K562 (cell line): ENCODE results near the gene HTR1A. TPM values are rescaled to one million over a fixed set of nuclear protein-coding genes. Genes with fewer than 3 reads are reported as not detected.

Source experiments
- ATAC-seq: fragments of 200-7000 bp; cut with Tn5 transposase; 3 replicates; pipeline ENCODE4 v1.9.1; 2020; ENCODE audit warnings: moderate library complexity
- BruUV-seq: library from RNA; stranded (reverse); fragments of 400-500 nt; replicated peaks from 2 replicates; lab custom pipeline; 2021; lab: Mats Ljungman, UMichigan
- CTCF ChIA-PET: fragments of 300-600 bp; formaldehyde crosslinking; extraction: SDS; loops from one replicate; lab custom pipeline; 2021; ENCODE audit warnings: low intra/inter-chr PET ratio; lab: Yijun Ruan, JAX
- POLR2A ChIA-PET: fragments of 300-600, 350-650 bp; sonication (Branson Sonifier 250); formaldehyde crosslinking; extraction: SDS; loops from one replicate; lab custom pipeline; 2021; ENCODE audit warnings: antibody characterized with exemption, inconsistent platforms; lab: Yijun Ruan, JAX
- DNase-seq, 4 experiments: peaks; one replicate each; pipeline versions ENCODE4 v3.0.0 to v3.0.0-alpha.2; 2011 to 2018; ENCODE audit warnings: low spot score in 3 of 4, mixed read lengths in 3 of 4; ENCODE audit errors: extremely low read depth in 1 of 4
- FAIRE-seq: peaks from 2 replicates; lab custom pipeline; 2011; peaks lifted over from hg19 to GRCh38; lab: Jason Lieb, UNC
- H2AFZ ChIP-seq: 2 replicates; pipeline ENCODE4 v1.6.0; 2011; ENCODE audit warnings: low read depth, low read length, control low read depth, inconsistent platforms
- H3K27ac ChIP-seq: fragments of 200-600 bp; 3 replicates; pipeline ENCODE4 v1.8.0; 2011; ENCODE audit warnings: low read depth, mild to moderate bottlenecking, control low read depth, inconsistent platforms, low read length, moderate library complexity, mixed read lengths; ENCODE audit errors: extremely low read depth
- H3K27me3 ChIP-seq, 2 experiments: fragments of 300-600 bp in 1 of 2; 2 replicates in 1 of 2; 3 replicates in 1 of 2; pipeline versions ENCODE4 v1.6.0 to v1.8.0; 2011; ENCODE audit warnings: inconsistent platforms in 2 of 2, low read length in 2 of 2, mild to moderate bottlenecking in 1 of 2, mixed read lengths in 1 of 2, moderate library complexity in 1 of 2; ENCODE audit not compliant: control insufficient read depth in 2 of 2, insufficient read depth in 2 of 2
- H3K36me3 ChIP-seq: fragments of 300-600 bp; 3 replicates; pipeline ENCODE4 v1.8.0; 2011; ENCODE audit warnings: mild to moderate bottlenecking, low read length, inconsistent platforms; ENCODE audit not compliant: control insufficient read depth, insufficient read depth
- H3K4me1 ChIP-seq, 2 experiments: fragments of 200-600 bp in 1 of 2; replicated peaks in 1 of 2; 2 replicates in 1 of 2; 3 replicates in 1 of 2; pipeline versions ENCODE4 v1.5.1 to v1.8.0; 2011; ENCODE audit warnings: inconsistent platforms in 2 of 2, low read length in 2 of 2, mild to moderate bottlenecking in 1 of 2, mixed read lengths in 1 of 2, moderate library complexity in 1 of 2; ENCODE audit not compliant: control insufficient read depth in 2 of 2, insufficient read depth in 2 of 2
- H3K4me2 ChIP-seq: 2 replicates; pipeline ENCODE4 v1.6.1; 2011; ENCODE audit warnings: low read length, control low read depth, inconsistent platforms, mixed read lengths; ENCODE audit not compliant: insufficient read depth
- H3K4me3 ChIP-seq: fragments of 200-600 bp; sonication (generic), shearing (Covaris generic); 2 replicates; pipeline ENCODE4 v1.5.1; 2016; ENCODE audit warnings: control low read depth, inconsistent platforms
- H3K79me2 ChIP-seq: fragments of 200-600 bp; 3 replicates; pipeline ENCODE4 v1.8.0; 2011; ENCODE audit warnings: low read length, inconsistent platforms; ENCODE audit not compliant: control insufficient read depth, insufficient read depth
- H3K9ac ChIP-seq, 2 experiments: 2 replicates each; pipeline versions ENCODE4 v1.6.0 to v1.6.1; 2011; ENCODE audit warnings: low read depth in 2 of 2, low read length in 2 of 2, control low read depth in 1 of 2, inconsistent platforms in 1 of 2, mild to moderate bottlenecking in 1 of 2, mixed read lengths in 1 of 2; ENCODE audit not compliant: insufficient read depth in 1 of 2
- H3K9me1 ChIP-seq: one replicate; pipeline ENCODE4 v1.6.0; 2011; ENCODE audit warnings: inconsistent platforms, mild to moderate bottlenecking, low read length, moderate library complexity; ENCODE audit not compliant: control insufficient read depth, insufficient read depth
- H3K9me3 ChIP-seq: replicated peaks from 2 replicates; pipeline ENCODE4 v1.5.1; 2011; ENCODE audit warnings: low read depth, low read length, inconsistent platforms; ENCODE audit not compliant: control insufficient read depth, insufficient read depth
- H4K20me1 ChIP-seq: replicated peaks from 2 replicates; pipeline ENCODE4 v1.6.1; 2011; ENCODE audit warnings: low read length, inconsistent platforms, mixed read lengths; ENCODE audit not compliant: control insufficient read depth, insufficient read depth
- ARID1B ChIP-seq: fragments of 450-650 bp; IDR thresholded peaks from 2 replicates; pipeline ENCODE4 v1.6.1; 2016; ENCODE audit warnings: antibody characterized with exemption, mild to moderate bottlenecking, inconsistent platforms
- BCL6 ChIP-seq: fragments of 250-450 bp; sonication (Bioruptor Pico); IDR thresholded peaks from 2 replicates; pipeline ENCODE4 v1.4.0; 2020
- DEAF1 ChIP-seq: fragments of 450-650 bp; formaldehyde crosslinking; IDR thresholded peaks from 2 replicates; pipeline ENCODE4 v1.4.0; 2020; ENCODE audit warnings: mild to moderate bottlenecking, moderate library complexity
- EP300 ChIP-seq: IDR thresholded peaks from 2 replicates; pipeline ENCODE4 v1.6.1; 2012; ENCODE audit warnings: low read length, improper control_type of control experiment
- JUND ChIP-seq, 2 experiments: IDR thresholded peaks; 2 replicates in 1 of 2; 3 replicates in 1 of 2; pipeline ENCODE4 v1.6.1; 2011; ENCODE audit warnings: borderline replicate concordance in 2 of 2, low read depth in 2 of 2, low read length in 2 of 2, improper control_type of control experiment in 1 of 2, missing biosample characterization in 1 of 2, missing genetic modification characterization in 1 of 2, missing genetic modification reagents in 1 of 2
- KLF1 ChIP-seq: fragments of 450-650 bp; IDR thresholded peaks from 2 replicates; pipeline ENCODE4 v1.6.1; 2016; ENCODE audit warnings: missing genetic modification characterization, missing compliant biosample characterization
- MXI1 ChIP-seq: IDR thresholded peaks from 2 replicates; pipeline ENCODE4 v1.6.1; 2011; ENCODE audit warnings: low read depth, mild to moderate bottlenecking, improper control_type of control experiment, low read length
- PKNOX1 ChIP-seq: fragments of 450-650 bp; IDR thresholded peaks from 2 replicates; pipeline ENCODE4 v1.6.1; 2016
- POLR2AphosphoS5 ChIP-seq: IDR thresholded peaks from 2 replicates; pipeline ENCODE4 v1.6.1; 2011; ENCODE audit warnings: mild to moderate bottlenecking, low read depth, low read length, moderate library complexity; ENCODE audit not compliant: control insufficient read depth, insufficient read depth
- SREBF2 ChIP-seq: sonication (generic); formaldehyde crosslinking; IDR thresholded peaks from 2 replicates; pipeline ENCODE4 v1.4.0; 2020; ENCODE audit warnings: mild to moderate bottlenecking, missing genetic modification reagents
- THAP7 ChIP-seq: fragments of 250-450 bp; sonication (Bioruptor Pico); IDR thresholded peaks from 2 replicates; pipeline ENCODE4 v1.5.0; 2021
- U2AF1 ChIP-seq: fragments of 200-400 bp; formaldehyde crosslinking; optimal IDR thresholded peaks from 2 replicates; pipeline ENCODE3; 2017; ENCODE audit warnings: mild to moderate bottlenecking, low read depth, low read length, moderate library complexity
- in situ Hi-C: fragments of 300-500 bp; cut with MboI; formaldehyde crosslinking; loops from 4 replicates; pipeline ENCODE4 v1.15.0; 2018; ENCODE audit warnings: inconsistent platforms, mixed read lengths
- intact Hi-C: fragments of 100-400 bp; cut with micrococcal nuclease; formaldehyde crosslinking; loops from 2 replicates; pipeline ENCODE4 v1.14.2; 2022
- polyA plus RNA-seq, 8 experiments: library from polyadenylated mRNA; depleted of rRNA in 4 of 8; stranded (reverse) in 5 of 8; unstranded in 3 of 8; fragments of >200 nt; fragmentation: Nextera tagmentation in 2 of 8; fragmentation: Illumina TruSeq in 1 of 8; extraction: Ambion mirVana in 2 of 8; extraction: Trizol in 1 of 8; gene quantifications; 2 replicates each; pipeline versions ENCODE4 v1.2.1 to v1.2.3, GENCODE V29; 2011 to 2014; ENCODE audit warnings: inconsistent platforms in 1 of 8, missing spikeins in 1 of 8
- total RNA-seq, 7 experiments: library from RNA; depleted of rRNA in 6 of 7; stranded (reverse); fragments of >200 nt in 6 of 7; fragmentation: Illumina TruSeq in 2 of 7; extraction: Trizol in 2 of 7; gene quantifications; 2 replicates each; pipeline versions ENCODE4 v1.2.1 to v1.2.3, GENCODE V29; 2011 to 2021; ENCODE audit warnings: low replicate concordance in 1 of 7

Gene HTR1A
- total and polyA plus RNA-seq, 9 of the 15 experiments (the other 6 are each of a cell fraction or from before 2014, with no cell fraction given) = not detected

- H3K27me3 ChIP-seq = no peaks in the 10 kb centered on the region
- in situ Hi-C loops (no loop called here), intact Hi-C loops (no loop called here)
- no TSS peak for BruUV-seq
- DNase-seq = no peak
- ATAC-seq = no peak
- FAIRE-seq = no peak
- no peaks in the 10 kb centered on the region for H4K20me1 ChIP-seq
- H3K4me3 ChIP-seq = no peak overlapping the region
- H3K4me1 ChIP-seq = no peaks in the 10 kb centered on the region
- H3K9me3 ChIP-seq = no peaks in the 10 kb centered on the region; the same call in 1 of the 2 replicates
- no peaks in the 10 kb centered on the region for H3K9me1 ChIP-seq
- H3K4me2 ChIP-seq = no peak overlapping the region
- no peak for TF ChIP-seq KLF1
- no peak for TF ChIP-seq U2AF1
- TF ChIP-seq BCL6 (CRISPR knock-in tag) = no peak
- no peak for TF ChIP-seq ARID1B
- no peak for TF ChIP-seq JUND (IDR thresholded peaks at IDR 0.05; ENCODE audit: borderline replicate concordance, low read depth, low read length)
- TF ChIP-seq JUND (tag; IDR thresholded peaks at IDR 0.05; ENCODE audit: borderline replicate concordance, low read depth, low read length) = no peak
- TF ChIP-seq EP300 = no peak
- no peak for TF ChIP-seq MXI1
- no peak for TF ChIP-seq POLR2AphosphoS5
- no peak for TF ChIP-seq THAP7
- no peak for TF ChIP-seq DEAF1 (CRISPR knock-in tag)
- no peak for TF ChIP-seq PKNOX1
- TF ChIP-seq SREBF2 (CRISPR knock-in tag) = no peak
- no peak overlapping the region for H3K9ac ChIP-seq
- H3K36me3 ChIP-seq = no peaks in the 10 kb centered on the region
- H3K27ac ChIP-seq = no peak overlapping the region
- H2AFZ ChIP-seq = no peak overlapping the region
- no peaks in the 10 kb centered on the region for H3K79me2 ChIP-seq
- CTCF ChIA-PET = no interaction called here
- POLR2A ChIA-PET = no interaction called here
Measured at GRCh38 chr5:63987053-63987452, 24.8 kb upstream of the HTR1A start.
